H1 (cell line): ENCODE results near the gene USP8. TPM values are rescaled to one million over a fixed set of nuclear protein-coding genes. Genes with fewer than 3 reads are reported as not detected.

Experiments
- CTCF ChIA-PET: fragments of 300-600 bp; sonication (Branson Sonifier 250); formaldehyde crosslinking; loops from one replicate; lab custom pipeline; 2021; ENCODE audit not compliant: partially characterized antibody; lab: Charles Lee
- POLR2A ChIA-PET: fragments of 300-600 bp; sonication (Branson Sonifier 250); formaldehyde crosslinking; loops from one replicate; lab custom pipeline; 2021; ENCODE audit warnings: inconsistent platforms; ENCODE audit not compliant: partially characterized antibody; lab: Charles Lee
- DNase-seq, 2 experiments: peaks; one replicate each; pipeline versions ENCODE4 v3.0.0 to v3.0.0-alpha.2; 2010 to 2022; ENCODE audit warnings: low spot score in 2 of 2, low read depth in 1 of 2, mixed read lengths in 1 of 2
- FAIRE-seq: peaks from 2 replicates; lab custom pipeline; 2011; peaks lifted over from hg19 to GRCh38; lab: Jason Lieb, UNC
- H2AFZ ChIP-seq: 2 replicates; pipeline ENCODE4 v1.8.1; 2012; ENCODE audit warnings: low read length, inconsistent platforms
- H2AK5ac ChIP-seq: 2 replicates; pipeline ENCODE4 v1.6.1; 2013; ENCODE audit warnings: low read depth, low read length
- H2BK120ac ChIP-seq: replicated peaks from 2 replicates; pipeline ENCODE3; 2013; ENCODE audit warnings: low read depth, low read length, inconsistent platforms
- H2BK12ac ChIP-seq: 2 replicates; pipeline ENCODE4 v1.6.1; 2013; ENCODE audit warnings: low read depth, low read length
- H2BK15ac ChIP-seq: 2 replicates; pipeline ENCODE4 v1.6.1; 2013; ENCODE audit warnings: low read length
- H2BK20ac ChIP-seq: 2 replicates; pipeline ENCODE4 v1.6.1; 2013; ENCODE audit warnings: low read length
- H2BK5ac ChIP-seq: 2 replicates; pipeline ENCODE4 v1.6.1; 2013; ENCODE audit warnings: low read depth, low read length
- H3K14ac ChIP-seq: 2 replicates; pipeline ENCODE4 v1.6.1; 2013; ENCODE audit warnings: inconsistent platforms; ENCODE audit not compliant: insufficient read length
- H3K18ac ChIP-seq: 2 replicates; pipeline ENCODE4 v1.6.1; 2013; ENCODE audit warnings: low read length; ENCODE audit errors: extremely low read depth
- H3K23ac ChIP-seq: 2 replicates; pipeline ENCODE4 v1.6.1; 2013; ENCODE audit warnings: inconsistent platforms; ENCODE audit not compliant: insufficient read length
- H3K23me2 ChIP-seq: 2 replicates; pipeline ENCODE4 v1.6.1; 2013; ENCODE audit warnings: low read depth, low read length
- H3K27ac ChIP-seq: 2 replicates; pipeline ENCODE4 v1.6.1; 2011; ENCODE audit warnings: low read depth, low read length, inconsistent platforms
- H3K27me3 ChIP-seq, 4 experiments: replicated peaks in 1 of 4; 1 replicate in 1 of 4; 2 replicates in 3 of 4; pipeline versions ENCODE4 v1.6.1 to v1.8.1; 2011 to 2013; ENCODE audit warnings: low read length in 3 of 4, mild to moderate bottlenecking in 3 of 4, inconsistent platforms in 2 of 4, mixed read lengths in 2 of 4, moderate library complexity in 1 of 4; ENCODE audit not compliant: control insufficient read depth in 3 of 4, insufficient read depth in 3 of 4; ENCODE audit errors: extremely low read depth in 1 of 4
- H3K36me3 ChIP-seq, 4 experiments: 2 replicates each; pipeline versions ENCODE4 v1.6.1 to v1.8.1; 2011 to 2013; ENCODE audit warnings: mild to moderate bottlenecking in 4 of 4, low read length in 3 of 4, moderate library complexity in 2 of 4, control low read depth in 1 of 4, inconsistent platforms in 1 of 4; ENCODE audit not compliant: insufficient read depth in 4 of 4, control insufficient read depth in 2 of 4
- H3K4ac ChIP-seq: replicated peaks from 2 replicates; pipeline ENCODE3; 2013; ENCODE audit warnings: low read length, low read depth, mixed read lengths, inconsistent platforms; ENCODE audit not compliant: insufficient read length
- H3K4me1 ChIP-seq, 4 experiments: replicated peaks in 1 of 4; 1 replicate in 1 of 4; 2 replicates in 3 of 4; pipeline versions ENCODE4 v1.6.1 to v1.8.1; 2011 to 2013; ENCODE audit warnings: low read length in 3 of 4, inconsistent platforms in 2 of 4, mixed read lengths in 1 of 4; ENCODE audit not compliant: insufficient read depth in 4 of 4, control insufficient read depth in 3 of 4
- H3K4me2 ChIP-seq, 2 experiments: 2 replicates each; pipeline versions ENCODE4 v1.6.1 to v1.8.1; 2011 to 2013; ENCODE audit warnings: low read depth in 2 of 2, low read length in 2 of 2, control low read depth in 1 of 2, inconsistent platforms in 1 of 2, mild to moderate bottlenecking in 1 of 2; ENCODE audit not compliant: insufficient read depth in 1 of 2
- H3K4me3 ChIP-seq, 4 experiments: fragments of 200-600, 300-600 bp in 1 of 4; sonication (generic), shearing (Covaris generic), sonication (Bioruptor Twin) in 1 of 4; 2 replicates each; pipeline versions ENCODE4 v1.5.1 to v1.8.1; 2011 to 2016; ENCODE audit warnings: low read length in 4 of 4, low read depth in 3 of 4, control low read depth in 2 of 4, inconsistent platforms in 2 of 4, mild to moderate bottlenecking in 2 of 4, mixed read lengths in 1 of 4, moderate library complexity in 1 of 4; ENCODE audit not compliant: insufficient read depth in 2 of 4; ENCODE audit errors: extremely low read depth in 1 of 4
- H3K56ac ChIP-seq: replicated peaks from 2 replicates; pipeline ENCODE3; 2013; ENCODE audit warnings: low read depth, mild to moderate bottlenecking, mixed read lengths, low read length, inconsistent platforms; ENCODE audit not compliant: insufficient read length
- H3K79me1 ChIP-seq: 2 replicates; pipeline ENCODE4 v1.6.1; 2013; ENCODE audit warnings: low read depth, low read length, control low read depth
- H3K79me2 ChIP-seq, 2 experiments: 2 replicates each; pipeline versions ENCODE4 v1.6.1 to v1.8.1; 2012 to 2013; ENCODE audit warnings: low read length in 2 of 2, mild to moderate bottlenecking in 2 of 2, inconsistent platforms in 1 of 2; ENCODE audit not compliant: insufficient read depth in 2 of 2, control insufficient read depth in 1 of 2
- H3K9ac ChIP-seq, 4 experiments: replicated peaks in 1 of 4; 1 replicate in 1 of 4; 2 replicates in 3 of 4; pipeline versions ENCODE4 v1.6.1 to v1.8.1; 2011 to 2013; ENCODE audit warnings: low read depth in 3 of 4, low read length in 3 of 4, control low read depth in 2 of 4, mild to moderate bottlenecking in 2 of 4, moderate library complexity in 2 of 4, inconsistent platforms in 1 of 4; ENCODE audit errors: extremely low read depth in 1 of 4
- H3K9me3 ChIP-seq, 2 experiments: 2 replicates each; pipeline versions ENCODE4 v1.6.1 to v1.8.1; 2012 to 2013; ENCODE audit warnings: mild to moderate bottlenecking in 2 of 2, moderate library complexity in 2 of 2, control low read depth in 1 of 2, inconsistent platforms in 1 of 2, low read depth in 1 of 2, low read length in 1 of 2, mixed read lengths in 1 of 2; ENCODE audit not compliant: insufficient read depth in 2 of 2
- H4K20me1 ChIP-seq, 2 experiments: replicated peaks in 1 of 2; 2 replicates each; pipeline versions ENCODE3 to v1.8.1; 2011 to 2013; ENCODE audit warnings: inconsistent platforms in 2 of 2, low read length in 2 of 2, mild to moderate bottlenecking in 1 of 2; ENCODE audit not compliant: insufficient read depth in 2 of 2, control insufficient read depth in 1 of 2
- H4K5ac ChIP-seq: 2 replicates; pipeline ENCODE4 v1.6.1; 2013; ENCODE audit warnings: low read length, low read depth, mixed read lengths, inconsistent platforms; ENCODE audit not compliant: insufficient read length
- H4K8ac ChIP-seq: 2 replicates; pipeline ENCODE4 v1.8.0; 2013; ENCODE audit warnings: mild to moderate bottlenecking, moderate library complexity, low read length, inconsistent platforms; ENCODE audit not compliant: insufficient read depth; ENCODE audit errors: extremely low read depth
- H4K91ac ChIP-seq: replicated peaks from 2 replicates; pipeline ENCODE3; 2013; ENCODE audit warnings: low read length, mixed read lengths, inconsistent platforms; ENCODE audit not compliant: insufficient read length
- BCL11A ChIP-seq, 2 experiments: IDR thresholded peaks; one replicate each; pipeline ENCODE4 v1.6.1; 2011; ENCODE audit warnings: low read depth in 2 of 2, low read length in 2 of 2, mild to moderate bottlenecking in 2 of 2
- CHD2 ChIP-seq: IDR thresholded peaks from 2 replicates; pipeline ENCODE4 v1.6.1; 2012; ENCODE audit warnings: low read length, improper control_type of control experiment
- GTF2F1 ChIP-seq: IDR thresholded peaks from 2 replicates; pipeline ENCODE4 v1.6.1; 2012; ENCODE audit warnings: low read depth, low read length, improper control_type of control experiment, borderline replicate concordance
- HDAC6 ChIP-seq: IDR thresholded peaks from one replicate; pipeline ENCODE4 v1.7.1; 2012; ENCODE audit warnings: low read depth, mild to moderate bottlenecking, inconsistent platforms, low read length, moderate library complexity
- POLR2A ChIP-seq, 2 experiments: IDR thresholded peaks; 1 replicate in 1 of 2; 2 replicates in 1 of 2; pipeline ENCODE4 v1.6.1; 2011; ENCODE audit warnings: low read depth in 2 of 2, low read length in 2 of 2, mild to moderate bottlenecking in 2 of 2; ENCODE audit errors: control extremely low read depth in 1 of 2
- POU5F1 ChIP-seq: IDR thresholded peaks from 2 replicates; pipeline ENCODE4 v1.6.1; 2011; ENCODE audit warnings: low read depth, mild to moderate bottlenecking, low read length, moderate library complexity
- RXRA ChIP-seq: IDR thresholded peaks from 2 replicates; pipeline ENCODE4 v1.6.1; 2011; ENCODE audit warnings: low read depth, mild to moderate bottlenecking, low read length, moderate library complexity; ENCODE audit not compliant: insufficient read depth
- SAP30 ChIP-seq: fragments of 300-600 bp; sonication (generic); IDR thresholded peaks from 2 replicates; pipeline ENCODE4 v1.7.1; 2012; ENCODE audit warnings: low read length, moderate library complexity, mild to moderate bottlenecking, inconsistent platforms; ENCODE audit not compliant: insufficient read depth, insufficient replicate concordance
- WGBS, 2 experiments: shearing (Covaris generic) in 1 of 2; methylation state at CpG; one replicate each; pipeline versions ENCODE4 v1.1.6 to v1.1.7; 2013 to 2015; ENCODE audit warnings: low lambda C conversion rate in 2 of 2, mixed read lengths in 2 of 2, inconsistent platforms in 1 of 2, low coverage in 1 of 2, missing lambda C conversion rate in 1 of 2; ENCODE audit not compliant: insufficient replicate concordance in 2 of 2, insufficient coverage in 1 of 2, insufficient read length in 1 of 2; ENCODE audit errors: extremely low coverage in 1 of 2, missing lambda C conversion rate in 1 of 2; 5-methylcytosine and 5-hydroxymethylcytosine counted together
- polyA plus RNA-seq, 7 experiments: library from polyadenylated mRNA; depleted of rRNA in 3 of 7; stranded (reverse) in 5 of 7; unstranded in 2 of 7; fragments of >200 nt in 5 of 7; fragments of 200-250 nt in 2 of 7; gene quantifications; 1 replicate in 5 of 7; 2 replicates in 1 of 7; 4 replicates in 1 of 7; pipeline versions ENCODE4 v1.2.1 to v1.2.3, GENCODE V29; 2011 to 2013; ENCODE audit warnings: missing spikeins in 2 of 7, mixed read lengths in 2 of 7
- total RNA-seq: library from RNA; stranded (reverse); fragmentation: NEBNext Ultra II Directional; extraction: Animal tissue kit (Norgen Biotek cat#: 25700); gene quantifications from 2 replicates; pipeline ENCODE4 v1.2.1, GENCODE V29; 2021

USP8 gene
- total and polyA plus RNA-seq, 2 of the 8 experiments (the other 6 are each of a cell fraction or from before 2014, with no cell fraction given): 19.9 to 66.2 TPM

- no peaks in the 10 kb centered on the region for H3K9me3 ChIP-seq
- no peak overlapping the region for H2BK20ac ChIP-seq
- no peak overlapping the region for H2AK5ac ChIP-seq
- peaks cover 2% of the 10 kb centered on the region; the same call in 1 of the 2 replicates for H3K79me1 ChIP-seq
- no peak overlapping the region for H2BK120ac ChIP-seq
- no peak for TF ChIP-seq POLR2A (IDR thresholded peaks at IDR 0.05; ENCODE audit: control extremely low read depth in 1 of 2, low read depth in 2 of 2, low read length in 2 of 2)
- no peak for TF ChIP-seq BCL11A (IDR thresholded peaks at IDR 0.05; ENCODE audit: low read depth in 2 of 2, low read length in 2 of 2)
- no peak for TF ChIP-seq POU5F1
- no peak for TF ChIP-seq GTF2F1
- no peak for TF ChIP-seq CHD2
- TF ChIP-seq SAP30: no peak
- TF ChIP-seq HDAC6: no peak
- no peak for TF ChIP-seq RXRA
- no peak overlapping the region for H2BK12ac ChIP-seq
- H4K5ac ChIP-seq: no peak overlapping the region
- H3K23ac ChIP-seq: no peak overlapping the region
- DNase-seq: no peak
- no peaks in the 10 kb centered on the region for H3K4me1 ChIP-seq
- no peak overlapping the region for H3K4me3 ChIP-seq
- no peaks in the 10 kb centered on the region for H3K23me2 ChIP-seq
- no peak overlapping the region for H3K4ac ChIP-seq
- WGBS, 2 experiments: 92% methylated on average over 1 of the region's 1 CpG; no CpG with 5 or more reads in 1 of the 2 experiments
- H3K14ac ChIP-seq: no peak overlapping the region
- H2BK15ac ChIP-seq: no peak overlapping the region
- no peak overlapping the region for H3K18ac ChIP-seq
- H2BK5ac ChIP-seq: no peak overlapping the region
- H3K56ac ChIP-seq: no peak overlapping the region
- peaks cover 13 to 86% of the 10 kb centered on the region in 2 experiments for H3K79me2 ChIP-seq
- H4K20me1 ChIP-seq: peaks cover 0 to 3% of the 10 kb centered on the region in 2 experiments
- H4K8ac ChIP-seq: no peak overlapping the region
- H3K27me3 ChIP-seq: no peaks in the 10 kb centered on the region
- no peak overlapping the region for H3K4me2 ChIP-seq
- ChIA-PET CTCF (no interaction called here), POLR2A (interaction anchor here (1.0 kb wide), 1 partner anchor 69 kb away, joined by 3 read pairs; no protein-coding TSS in a partner anchor)
- no peak for FAIRE-seq
- no peak overlapping the region for H3K9ac ChIP-seq
- no peak overlapping the region for H4K91ac ChIP-seq
- H3K36me3 ChIP-seq: peaks cover 0 to 10% (median 2%) of the 10 kb centered on the region in 4 experiments; a peak in 4 of 8 replicates
- no peak overlapping the region for H3K27ac ChIP-seq
- H2AFZ ChIP-seq: no peak overlapping the region
These were observed 7.0 kb downstream of the USP8 start for GRCh38 chr15:50431204-50431603.
